Pulmonary artery endothelial cell (primary cell): ENCODE measurements around the gene GXYLT2. TPM values are rescaled to one million over a fixed set of nuclear protein-coding genes. Genes with fewer than 3 reads are reported as not detected.
"Not testable (repeated sequence)": the region's sequence is repeated elsewhere in the genome, so short reads cannot be mapped to it uniquely, and the experiment has no call there.

ENCODE experiments used
- DNase-seq: peaks from one replicate; pipeline ENCODE4 v3.0.0-alpha.2; 2011; ENCODE audit warnings: low read depth, low spot score
- total RNA-seq: library from RNA; depleted of rRNA; stranded (reverse); fragments of >200 nt; gene quantifications from 2 replicates; pipeline ENCODE4 v1.2.3, GENCODE V29; 2014

GXYLT2 gene
- total RNA-seq, 1 donor from 2014 or later, result 0.40 TPM

GRCh38 chr3:72892081-72892775, 4.4 kb downstream of the GXYLT2 start:
- DNase-seq, result no peak

GRCh38 chr3:72892870-72893269, 5.0 kb downstream of the GXYLT2 start:
- DNase-seq, result no peak

- no peak for DNase-seq
These were observed 7.2 kb downstream of the GXYLT2 start for GRCh38 chr3:72894976-72895552.

- DNase-seq, result no peak
These were observed 9.3 kb downstream of the GXYLT2 start for GRCh38 chr3:72896996-72897757.

- DNase-seq, result no peak
These were observed 9.8 kb downstream of the GXYLT2 start for GRCh38 chr3:72897758-72898007.

GRCh38 chr3:72899349-72899765, 11.5 kb downstream of the GXYLT2 start:
- no peak for DNase-seq

GRCh38 chr3:72900048-72900447, 12.2 kb downstream of the GXYLT2 start:
- DNase-seq, result no peak

- DNase-seq, result no peak
These were observed 14.0 kb downstream of the GXYLT2 start for GRCh38 chr3:72901840-72902239.

- DNase-seq, result no peak
These were observed 15.2 kb downstream of the GXYLT2 start for GRCh38 chr3:72903004-72903403.

- no peak for DNase-seq
These were observed 16.3 kb downstream of the GXYLT2 start for GRCh38 chr3:72904163-72904562.

GRCh38 chr3:72906154-72906553, 18.3 kb downstream of the GXYLT2 start:
- no peak for DNase-seq

GRCh38 chr3:72907131-72907711, 19.4 kb downstream of the GXYLT2 start:
- DNase-seq, result no peak

- peak; percentile 13 for DNase-seq
These were observed 20.1 kb downstream of the GXYLT2 start for GRCh38 chr3:72907731-72908620.

- DNase-seq, result no peak
These were observed 21.7 kb downstream of the GXYLT2 start for GRCh38 chr3:72909591-72909990.

- no peak for DNase-seq
These were observed 24.7 kb downstream of the GXYLT2 start for GRCh38 chr3:72912532-72912931.

- DNase-seq, result no peak
These were observed 26.5 kb downstream of the GXYLT2 start for GRCh38 chr3:72914383-72914782.

GRCh38 chr3:72916250-72916649, 28.4 kb downstream of the GXYLT2 start:
- no peak for DNase-seq

GRCh38 chr3:72919520-72919919, 31.7 kb downstream of the GXYLT2 start:
- no peak for DNase-seq

GRCh38 chr3:72924055-72924454, 36.2 kb downstream of the GXYLT2 start:
- DNase-seq, result no peak

GRCh38 chr3:72928781-72929735, 41.2 kb downstream of the GXYLT2 start:
- not testable (repeated sequence) for DNase-seq
